HepG2 (cell line): ENCODE data around the gene CDC37L1. TPM values are rescaled to one million over a fixed set of nuclear protein-coding genes. Genes with fewer than 3 reads are reported as not detected.

Source experiments
- CHCHD3 ChIP-seq: sonication (generic); formaldehyde crosslinking; IDR thresholded peaks from 2 replicates; pipeline ENCODE4 v1.8.0; 2022; ENCODE audit warnings: mild to moderate bottlenecking, missing genetic modification reagents, moderate library complexity
- DPF2 ChIP-seq: sonication (generic); formaldehyde crosslinking; IDR thresholded peaks from 2 replicates; pipeline ENCODE4 v1.4.0; 2020; ENCODE audit warnings: mild to moderate bottlenecking, low read depth, missing genetic modification reagents, borderline replicate concordance
- FOXA3 ChIP-seq: IDR thresholded peaks from 2 replicates; pipeline ENCODE4 v1.6.1; 2016; ENCODE audit warnings: missing genetic modification reagents, missing compliant biosample characterization
- HOMEZ ChIP-seq: IDR thresholded peaks from 2 replicates; pipeline ENCODE4 v1.6.1; 2016; ENCODE audit warnings: low read depth
- KLF12 ChIP-seq: sonication (generic); formaldehyde crosslinking; IDR thresholded peaks from 2 replicates; pipeline ENCODE4 v1.4.0; 2020; ENCODE audit warnings: missing genetic modification reagents, borderline replicate concordance
- SIX4 ChIP-seq: sonication (generic); formaldehyde crosslinking; IDR thresholded peaks from 2 replicates; pipeline ENCODE4 v1.4.0; 2020; ENCODE audit warnings: missing genetic modification reagents
- TAF1 ChIP-seq: sonication (generic); formaldehyde crosslinking; IDR thresholded peaks from 2 replicates; pipeline ENCODE4 v1.4.0; 2020; ENCODE audit warnings: missing genetic modification reagents
- THAP11 ChIP-seq: IDR thresholded peaks from 2 replicates; pipeline ENCODE4 v1.6.1; 2016; ENCODE audit warnings: missing biosample characterization, missing genetic modification reagents
- ZFP1 ChIP-seq: IDR thresholded peaks from 2 replicates; pipeline ENCODE4 v1.6.1; 2016
- ZNF121 ChIP-seq: sonication (generic); formaldehyde crosslinking; IDR thresholded peaks from 2 replicates; pipeline ENCODE4 v1.5.0; 2020; ENCODE audit warnings: mild to moderate bottlenecking, missing genetic modification reagents
- ZNF136 ChIP-seq: sonication (generic); formaldehyde crosslinking; IDR thresholded peaks from 2 replicates; pipeline ENCODE4 v1.8.1; 2022; ENCODE audit warnings: low read depth, mild to moderate bottlenecking, moderate library complexity, missing genetic modification reagents
- ZNF20 ChIP-seq: sonication (generic); formaldehyde crosslinking; IDR thresholded peaks from 2 replicates; pipeline ENCODE4 v1.4.0; 2020; ENCODE audit warnings: mild to moderate bottlenecking, moderate library complexity, missing genetic modification reagents
- ZNF337 ChIP-seq: sonication (generic); formaldehyde crosslinking; IDR thresholded peaks from 2 replicates; pipeline ENCODE4 v1.5.1; 2020; ENCODE audit warnings: missing genetic modification reagents, low read depth, mild to moderate bottlenecking, borderline replicate concordance
- ZNF468 ChIP-seq: sonication (generic); formaldehyde crosslinking; IDR thresholded peaks from 2 replicates; pipeline ENCODE4 v1.8.0; 2022; ENCODE audit warnings: mild to moderate bottlenecking, moderate library complexity, missing genetic modification reagents
- ZNF552 ChIP-seq: sonication (generic); formaldehyde crosslinking; IDR thresholded peaks from 2 replicates; pipeline ENCODE4 v1.9.0; 2022; ENCODE audit warnings: missing genetic modification reagents, mild to moderate bottlenecking, borderline replicate concordance
- ZNF562 ChIP-seq: sonication (generic); formaldehyde crosslinking; IDR thresholded peaks from 2 replicates; pipeline ENCODE4 v1.8.0; 2022; ENCODE audit warnings: missing genetic modification reagents, borderline replicate concordance
- ZNF678 ChIP-seq: sonication (generic); formaldehyde crosslinking; IDR thresholded peaks from 2 replicates; pipeline ENCODE4 v1.4.0; 2020; ENCODE audit warnings: mild to moderate bottlenecking, missing genetic modification reagents
- ZNF772 ChIP-seq: sonication (generic); formaldehyde crosslinking; IDR thresholded peaks from 2 replicates; pipeline ENCODE4 v1.5.0; 2020; ENCODE audit warnings: mild to moderate bottlenecking, missing genetic modification reagents
- polyA plus RNA-seq, 8 experiments: library from polyadenylated mRNA; depleted of rRNA in 3 of 8; stranded (reverse) in 7 of 8; unstranded in 1 of 8; fragments of >200 nt; fragmentation: Illumina TruSeq in 4 of 8; extraction: Trizol in 4 of 8; gene quantifications; 2 replicates each; pipeline versions ENCODE4 v1.2.1 to v1.2.3, GENCODE V29; 2011 to 2016; ENCODE audit warnings: low read depth in 4 of 8, missing spikeins in 1 of 8, mixed read lengths in 1 of 8; ENCODE audit not compliant: insufficient read depth in 1 of 8
- total RNA-seq, 5 experiments: library from RNA; depleted of rRNA; stranded (reverse); fragments of >200 nt; fragmentation: Illumina TruSeq; extraction: Trizol; gene quantifications; 2 replicates each; pipeline ENCODE4 v1.2.3, GENCODE V29; 2016; ENCODE audit warnings: low read depth in 1 of 5
- TF ChIP-seq, protein P1 (sequence below): sonication (generic); formaldehyde crosslinking; IDR thresholded peaks from 2 replicates; pipeline ENCODE4 v1.5.0; 2020; ENCODE audit warnings: mild to moderate bottlenecking, missing genetic modification reagents
- TF ChIP-seq, protein P2 (sequence below): sonication (generic); formaldehyde crosslinking; IDR thresholded peaks from 2 replicates; pipeline ENCODE4 v1.4.0; 2020; ENCODE audit warnings: mild to moderate bottlenecking, missing genetic modification reagents
- TF ChIP-seq, protein P3 (sequence below): sonication (generic); formaldehyde crosslinking; IDR thresholded peaks from 2 replicates; pipeline ENCODE4 v1.4.0; 2020; ENCODE audit warnings: low read depth, missing genetic modification reagents

Gene CDC37L1
- total and polyA plus RNA-seq, 2 of the 13 experiments (the other 11 are each of a cell fraction or from before 2014, with no cell fraction given): 5.5 to 17.0 TPM

DNA sequence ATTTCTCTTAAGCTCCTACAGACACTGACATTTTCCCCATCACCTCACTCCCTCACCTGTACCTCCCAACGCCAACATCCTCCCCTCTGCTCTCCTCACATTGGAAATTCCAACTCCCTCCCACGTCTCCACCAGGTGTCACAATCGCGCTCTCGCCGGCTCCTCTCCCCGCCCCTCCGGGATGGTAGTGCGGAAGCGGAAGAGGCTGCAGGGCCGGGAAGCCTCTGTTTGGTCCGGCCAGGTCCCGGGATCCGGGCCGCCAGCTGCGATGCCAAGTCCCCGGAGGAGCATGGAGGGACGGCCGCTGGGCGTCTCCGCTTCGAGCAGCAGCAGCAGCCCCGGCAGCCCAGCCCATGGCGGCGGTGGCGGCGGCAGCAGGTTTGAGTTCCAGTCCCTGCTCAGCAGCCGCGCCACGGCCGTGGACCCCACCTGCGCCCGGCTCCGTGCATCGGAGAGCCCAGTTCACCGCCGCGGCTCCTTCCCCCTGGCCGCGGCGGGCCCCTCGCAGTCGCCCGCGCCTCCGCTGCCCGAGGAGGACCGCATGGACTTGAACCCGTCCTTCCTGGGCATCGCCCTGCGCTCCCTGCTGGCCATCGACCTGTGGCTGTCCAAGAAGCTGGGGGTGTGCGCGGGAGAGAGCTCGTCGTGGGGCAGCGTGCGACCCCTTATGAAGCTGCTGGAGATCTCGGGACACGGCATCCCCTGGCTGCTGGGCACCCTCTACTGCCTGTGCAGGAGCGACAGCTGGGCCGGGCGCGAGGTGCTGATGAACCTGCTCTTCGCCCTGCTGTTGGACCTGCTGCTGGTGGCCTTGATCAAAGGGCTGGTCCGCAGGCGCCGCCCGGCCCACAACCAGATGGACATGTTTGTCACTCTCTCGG, 17.0 kb upstream of the CDC37L1 start, which contains the start of gene PLPP6 (continued):
- TF ChIP-seq, protein P1, sequence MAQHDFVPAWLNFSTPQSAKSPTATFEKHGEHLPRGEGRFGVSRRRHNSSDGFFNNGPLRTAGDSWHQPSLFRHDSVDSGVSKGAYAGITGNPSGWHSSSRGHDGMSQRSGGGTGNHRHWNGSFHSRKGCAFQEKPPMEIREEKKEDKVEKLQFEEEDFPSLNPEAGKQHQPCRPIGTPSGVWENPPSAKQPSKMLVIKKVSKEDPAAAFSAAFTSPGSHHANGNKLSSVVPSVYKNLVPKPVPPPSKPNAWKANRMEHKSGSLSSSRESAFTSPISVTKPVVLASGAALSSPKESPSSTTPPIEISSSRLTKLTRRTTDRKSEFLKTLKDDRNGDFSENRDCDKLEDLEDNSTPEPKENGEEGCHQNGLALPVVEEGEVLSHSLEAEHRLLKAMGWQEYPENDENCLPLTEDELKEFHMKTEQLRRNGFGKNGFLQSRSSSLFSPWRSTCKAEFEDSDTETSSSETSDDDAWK (CRISPR knock-in tag): no peak
- 0 out of 2 replicates have a peak, but pooled peaks have one; percentile 47 for TF ChIP-seq ZNF121 (CRISPR knock-in tag)
- no peak for TF ChIP-seq ZNF468 (CRISPR knock-in tag)
- TF ChIP-seq ZNF678 (CRISPR knock-in tag): no peak
- peak; percentile 66; the same call in 1 of the 2 replicates for TF ChIP-seq ZFP1 (CRISPR knock-in tag)
- no peak for TF ChIP-seq ZNF562 (CRISPR knock-in tag)
- TF ChIP-seq, protein P2, sequence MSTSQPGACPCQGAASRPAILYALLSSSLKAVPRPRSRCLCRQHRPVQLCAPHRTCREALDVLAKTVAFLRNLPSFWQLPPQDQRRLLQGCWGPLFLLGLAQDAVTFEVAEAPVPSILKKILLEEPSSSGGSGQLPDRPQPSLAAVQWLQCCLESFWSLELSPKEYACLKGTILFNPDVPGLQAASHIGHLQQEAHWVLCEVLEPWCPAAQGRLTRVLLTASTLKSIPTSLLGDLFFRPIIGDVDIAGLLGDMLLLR: no peak
- TF ChIP-seq ZNF20 (CRISPR knock-in tag): no peak
- TF ChIP-seq FOXA3 (CRISPR knock-in tag): peak; percentile 55
- peak; percentile 14; the same call in 1 of the 2 replicates for TF ChIP-seq SIX4 (CRISPR knock-in tag)
- peak; percentile 62; the same call in 1 of the 2 replicates for TF ChIP-seq ZNF552 (CRISPR knock-in tag)
- TF ChIP-seq DPF2 (CRISPR knock-in tag): no peak
- peak; percentile 74; the same call in 1 of the 2 replicates for TF ChIP-seq TAF1 (CRISPR knock-in tag)
- TF ChIP-seq HOMEZ (CRISPR knock-in tag): peak; percentile 68; the same call in 1 of the 2 replicates
- no peak for TF ChIP-seq CHCHD3 (CRISPR knock-in tag)
- TF ChIP-seq ZNF136: no peak
- TF ChIP-seq ZNF772: peak; percentile 52; the same call in 1 of the 2 replicates
- TF ChIP-seq, protein P3, sequence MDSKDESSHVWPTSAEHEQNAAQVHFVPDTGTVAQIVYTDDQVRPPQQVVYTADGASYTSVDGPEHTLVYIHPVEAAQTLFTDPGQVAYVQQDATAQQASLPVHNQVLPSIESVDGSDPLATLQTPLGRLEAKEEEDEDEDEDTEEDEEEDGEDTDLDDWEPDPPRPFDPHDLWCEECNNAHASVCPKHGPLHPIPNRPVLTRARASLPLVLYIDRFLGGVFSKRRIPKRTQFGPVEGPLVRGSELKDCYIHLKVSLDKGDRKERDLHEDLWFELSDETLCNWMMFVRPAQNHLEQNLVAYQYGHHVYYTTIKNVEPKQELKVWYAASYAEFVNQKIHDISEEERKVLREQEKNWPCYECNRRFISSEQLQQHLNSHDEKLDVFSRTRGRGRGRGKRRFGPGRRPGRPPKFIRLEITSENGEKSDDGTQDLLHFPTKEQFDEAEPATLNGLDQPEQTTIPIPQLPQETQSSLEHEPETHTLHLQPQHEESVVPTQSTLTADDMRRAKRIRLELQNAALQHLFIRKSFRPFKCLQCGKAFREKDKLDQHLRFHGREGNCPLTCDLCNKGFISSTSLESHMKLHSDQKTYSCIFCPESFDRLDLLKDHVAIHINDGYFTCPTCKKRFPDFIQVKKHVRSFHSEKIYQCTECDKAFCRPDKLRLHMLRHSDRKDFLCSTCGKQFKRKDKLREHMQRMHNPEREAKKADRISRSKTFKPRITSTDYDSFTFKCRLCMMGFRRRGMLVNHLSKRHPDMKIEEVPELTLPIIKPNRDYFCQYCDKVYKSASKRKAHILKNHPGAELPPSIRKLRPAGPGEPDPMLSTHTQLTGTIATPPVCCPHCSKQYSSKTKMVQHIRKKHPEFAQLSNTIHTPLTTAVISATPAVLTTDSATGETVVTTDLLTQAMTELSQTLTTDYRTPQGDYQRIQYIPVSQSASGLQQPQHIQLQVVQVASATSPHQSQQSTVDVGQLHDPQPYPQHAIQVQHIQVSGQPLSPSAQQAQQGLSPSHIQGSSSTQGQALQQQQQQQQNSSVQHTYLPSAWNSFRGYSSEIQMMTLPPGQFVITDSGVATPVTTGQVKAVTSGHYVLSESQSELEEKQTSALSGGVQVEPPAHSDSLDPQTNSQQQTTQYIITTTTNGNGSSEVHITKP (CRISPR knock-in tag): peak; percentile 92
- TF ChIP-seq THAP11 (CRISPR knock-in tag): peak; percentile 84
- peak; percentile 83; the same call in 1 of the 2 replicates for TF ChIP-seq ZNF337 (CRISPR knock-in tag)
- TF ChIP-seq KLF12: peak; percentile 58; the same call in 1 of the 2 replicates
